HEK293T (cell line): ENCODE results near the gene SLCO1B3.

Source experiments
- CTCF ChIA-PET: fragments of 350-600 bp; formaldehyde crosslinking; extraction: SDS; loops from one replicate; lab custom pipeline; 2021; ENCODE audit warnings: antibody characterized with exemption, inconsistent platforms; lab: Yijun Ruan, JAX
- POLR2A ChIA-PET: fragments of 350-600 bp; formaldehyde crosslinking; extraction: SDS; loops from one replicate; lab custom pipeline; 2020; ENCODE audit warnings: antibody characterized with exemption, inconsistent platforms; lab: Yijun Ruan, JAX
- DNase-seq: peaks from one replicate; pipeline ENCODE4 v3.0.0; 2012; ENCODE audit warnings: mixed read lengths; ENCODE audit errors: extremely low spot score
- ARNT ChIP-seq: fragments of 450-650 bp; IDR thresholded peaks from 2 replicates; pipeline ENCODE4 v1.6.1; 2017; ENCODE audit warnings: mild to moderate bottlenecking
- BHLHE40 ChIP-seq: fragments of 450-650 bp; IDR thresholded peaks from 2 replicates; pipeline ENCODE4 v1.6.1; 2016; ENCODE audit warnings: mild to moderate bottlenecking, moderate library complexity, borderline replicate concordance
- CTBP1 ChIP-seq: fragments of 450-650 bp; IDR thresholded peaks from 2 replicates; pipeline ENCODE4 v1.6.1; 2016; ENCODE audit warnings: borderline replicate concordance
- ELF4 ChIP-seq: fragments of 450-650 bp; IDR thresholded peaks from 2 replicates; pipeline ENCODE4 v1.6.1; 2017; ENCODE audit warnings: antibody characterized with exemption
- FOXA1 ChIP-seq: fragments of 450-650 bp; IDR thresholded peaks from 2 replicates; pipeline ENCODE4 v1.6.1; 2016; ENCODE audit warnings: mild to moderate bottlenecking
- FOXK2 ChIP-seq: fragments of 450-650 bp; IDR thresholded peaks from 2 replicates; pipeline ENCODE4 v1.6.1; 2016; ENCODE audit warnings: mild to moderate bottlenecking
- FOXM1 ChIP-seq: fragments of 450-650 bp; IDR thresholded peaks from 2 replicates; pipeline ENCODE4 v1.6.1; 2017; ENCODE audit warnings: mild to moderate bottlenecking, borderline replicate concordance
- HDGF ChIP-seq: fragments of 450-650 bp; IDR thresholded peaks from 2 replicates; pipeline ENCODE4 v1.6.1; 2017; ENCODE audit warnings: antibody characterized with exemption, borderline replicate concordance
- L3MBTL2 ChIP-seq: fragments of 450-650 bp; conservative IDR thresholded peaks from 2 replicates; pipeline ENCODE4 v1.6.1; 2016; ENCODE audit warnings: mild to moderate bottlenecking
- LEF1 ChIP-seq: fragments of 450-650 bp; IDR thresholded peaks from 2 replicates; pipeline ENCODE4 v1.6.1; 2017; ENCODE audit warnings: mild to moderate bottlenecking, borderline replicate concordance
- NFRKB ChIP-seq: fragments of 450-650 bp; IDR thresholded peaks from 2 replicates; pipeline ENCODE4 v1.6.1; 2016; ENCODE audit warnings: mild to moderate bottlenecking, moderate library complexity
- SP1 ChIP-seq: fragments of 450-650 bp; IDR thresholded peaks from 2 replicates; pipeline ENCODE4 v1.6.1; 2017
- SUZ12 ChIP-seq: fragments of 450-650 bp; IDR thresholded peaks from 2 replicates; pipeline ENCODE4 v1.6.1; 2016; ENCODE audit warnings: mild to moderate bottlenecking
- TARDBP ChIP-seq: fragments of 450-650 bp; IDR thresholded peaks from 2 replicates; pipeline ENCODE4 v1.6.1; 2016
- ZNF384 ChIP-seq: fragments of 450-650 bp; IDR thresholded peaks from 2 replicates; pipeline ENCODE4 v1.6.1; 2016
- TF ChIP-seq, protein P1 (sequence below): fragments of 450-650 bp; IDR thresholded peaks from 2 replicates; pipeline ENCODE4 v1.6.1; 2016

Gene SLCO1B3

DNA sequence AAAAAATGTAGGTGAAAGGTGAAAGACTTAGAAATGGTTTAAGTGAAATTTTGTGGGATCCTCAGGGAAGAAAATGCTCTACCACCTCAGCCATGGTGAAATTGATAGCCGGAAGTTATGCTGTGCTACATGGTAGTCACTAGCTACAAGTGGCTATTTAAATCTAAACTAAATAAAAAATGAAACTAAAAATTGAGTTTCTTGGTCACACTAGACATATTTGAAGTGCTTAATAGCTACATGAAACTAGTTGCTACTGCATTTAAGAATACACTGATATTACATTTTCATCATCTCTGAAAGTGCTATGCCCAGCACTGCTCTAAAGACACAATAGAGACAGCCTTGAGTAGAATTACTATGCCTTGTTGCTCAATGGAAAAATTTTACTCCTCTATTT lies 10.3 kb upstream of the SLCO1B3 start:
- ChIA-PET POLR2A (no interaction called here), CTCF (no interaction called here)
- no peak for DNase-seq
- TF ChIP-seq ZNF384 (no peak), LEF1 (no peak), L3MBTL2 (no peak), BHLHE40 (no peak), SP1 (no peak), ARNT (no peak), NFRKB (no peak), FOXA1 (no peak), CTBP1 (no peak), HDGF (no peak), FOXM1 (no peak), FOXK2 (no peak), TARDBP (no peak), SUZ12 (no peak), ELF4 (no peak)
- TF ChIP-seq, protein P1, sequence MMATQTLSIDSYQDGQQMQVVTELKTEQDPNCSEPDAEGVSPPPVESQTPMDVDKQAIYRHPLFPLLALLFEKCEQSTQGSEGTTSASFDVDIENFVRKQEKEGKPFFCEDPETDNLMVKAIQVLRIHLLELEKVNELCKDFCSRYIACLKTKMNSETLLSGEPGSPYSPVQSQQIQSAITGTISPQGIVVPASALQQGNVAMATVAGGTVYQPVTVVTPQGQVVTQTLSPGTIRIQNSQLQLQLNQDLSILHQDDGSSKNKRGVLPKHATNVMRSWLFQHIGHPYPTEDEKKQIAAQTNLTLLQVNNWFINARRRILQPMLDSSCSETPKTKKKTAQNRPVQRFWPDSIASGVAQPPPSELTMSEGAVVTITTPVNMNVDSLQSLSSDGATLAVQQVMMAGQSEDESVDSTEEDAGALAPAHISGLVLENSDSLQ: no peak

- DNase-seq: no peak
- TF ChIP-seq ZNF384: no peak
- no peak for TF ChIP-seq FOXK2
- no peak for TF ChIP-seq LEF1
- ChIA-PET POLR2A (no interaction called here), CTCF (no interaction called here)
Measured at GRCh38 chr12:20801035-20801434, 9.5 kb upstream of the SLCO1B3 start.

DNA sequence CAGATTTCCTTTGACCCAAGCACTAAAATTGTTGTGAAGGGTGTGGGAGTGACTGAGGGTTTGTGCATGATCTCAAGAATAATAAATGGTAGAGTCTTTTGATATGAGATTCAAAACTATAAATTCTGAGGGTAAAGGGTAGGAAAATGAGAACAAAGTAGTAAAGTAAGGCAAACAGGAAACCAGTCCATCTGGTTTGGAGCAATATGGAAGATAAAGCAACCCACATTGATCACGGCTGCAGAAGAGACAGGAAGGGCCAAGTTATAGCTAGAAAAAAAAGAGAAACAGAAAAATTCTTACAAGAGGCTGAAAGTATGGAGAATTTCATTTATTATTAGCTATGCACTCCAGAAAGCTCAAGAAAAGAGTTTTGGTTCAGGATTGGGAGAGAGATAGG lies 4.6 kb upstream of the SLCO1B3 start:
- no peak for DNase-seq
- TF ChIP-seq TARDBP: no peak
- no peak for TF ChIP-seq SUZ12
- TF ChIP-seq CTBP1: no peak
- no peak for TF ChIP-seq L3MBTL2
- TF ChIP-seq ZNF384: no peak
- no peak for TF ChIP-seq HDGF
- no peak for TF ChIP-seq FOXM1
- TF ChIP-seq NFRKB: no peak
- TF ChIP-seq, protein P1: no peak
- no peak for TF ChIP-seq FOXK2
- no peak for TF ChIP-seq ELF4
- TF ChIP-seq BHLHE40: no peak
- no peak for TF ChIP-seq ARNT
- no peak for TF ChIP-seq SP1
- TF ChIP-seq LEF1: no peak
- no peak for TF ChIP-seq FOXA1
- ChIA-PET POLR2A (no interaction called here), CTCF (no interaction called here)

GRCh38 chr12:20807192-20808080 lies 3.1 kb upstream of the SLCO1B3 start:
- CTCF ChIA-PET: no interaction called here
- TF ChIP-seq TARDBP: no peak
- TF ChIP-seq CTBP1: no peak
- TF ChIP-seq ELF4: no peak
- TF ChIP-seq FOXA1: no peak
- no peak for TF ChIP-seq LEF1
- TF ChIP-seq SP1: no peak
- no peak for TF ChIP-seq SUZ12
- TF ChIP-seq ARNT: no peak
- no peak for TF ChIP-seq NFRKB
- no peak for TF ChIP-seq FOXM1
- TF ChIP-seq, protein P1: no peak
- TF ChIP-seq BHLHE40: no peak
- POLR2A ChIA-PET: no interaction called here
- DNase-seq: no peak

GRCh38 chr12:20808521-20808920 lies 2.0 kb upstream of the SLCO1B3 start:
- POLR2A ChIA-PET: no interaction called here
- no peak for DNase-seq
- CTCF ChIA-PET: no interaction called here
- TF ChIP-seq FOXA1 (no peak), ZNF384 (no peak), SUZ12 (no peak)

GRCh38 chr12:20815574-20815973 lies 5.1 kb downstream of the SLCO1B3 start:
- ChIA-PET CTCF (no interaction called here), POLR2A (no interaction called here)
- TF ChIP-seq FOXM1 (no peak), FOXK2 (no peak), NFRKB (no peak), SP1 (no peak), ZNF384 (no peak), TARDBP (no peak), ELF4 (no peak), LEF1 (no peak), FOXA1 (no peak), SUZ12 (no peak), CTBP1 (no peak), ARNT (no peak), L3MBTL2 (no peak), BHLHE40 (no peak), HDGF (no peak)
- TF ChIP-seq, protein P1: no peak
- no peak for DNase-seq
